GM18517 (cell line): Measurements from ENCODE around the gene CCL2.

ENCODE experiments used
- ATAC-seq: cut with Tn5 transposase; IDR thresholded peaks from one replicate; pipeline ENCODE4 v1.9.1; 2021; ENCODE audit warnings: mild to moderate bottlenecking, moderate library complexity; ENCODE audit not compliant: unreplicated experiment

The CCL2 gene

DNA sequence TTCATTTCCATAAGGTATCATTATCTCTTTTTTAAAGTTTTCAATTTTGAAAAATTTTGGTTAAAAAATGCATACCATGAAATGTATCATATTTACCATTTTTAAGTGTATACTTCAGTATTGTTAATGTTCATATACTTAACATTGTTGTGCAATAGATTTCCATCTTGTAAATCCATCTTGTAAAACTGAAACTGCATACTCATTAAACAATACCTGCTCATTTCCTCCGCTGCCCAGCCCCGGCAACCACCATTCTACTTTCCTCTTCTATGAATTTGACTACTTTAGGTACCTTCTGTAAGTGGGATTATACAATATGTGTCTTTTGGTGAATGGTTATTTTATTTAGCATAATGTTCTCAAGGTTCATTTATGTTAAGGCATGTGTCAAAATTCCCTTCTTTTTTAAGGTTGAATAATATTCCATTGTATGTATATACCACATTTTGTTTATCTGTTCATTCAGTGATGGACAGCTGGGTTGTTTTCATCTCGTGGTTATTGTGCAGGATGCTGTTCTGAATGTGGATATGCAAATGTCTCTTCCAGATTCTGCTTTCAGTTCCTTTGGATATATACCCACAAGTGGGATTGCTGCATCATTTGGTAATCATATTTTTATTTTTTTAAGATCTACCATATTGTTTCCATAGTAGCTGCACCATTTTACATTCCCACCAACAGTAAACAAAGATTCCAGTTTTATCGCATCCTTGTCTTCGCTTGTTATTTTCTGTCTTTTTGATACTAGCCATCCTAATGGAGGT, 6.7 kb downstream of the CCL2 start:
- no peak for ATAC-seq

DNA sequence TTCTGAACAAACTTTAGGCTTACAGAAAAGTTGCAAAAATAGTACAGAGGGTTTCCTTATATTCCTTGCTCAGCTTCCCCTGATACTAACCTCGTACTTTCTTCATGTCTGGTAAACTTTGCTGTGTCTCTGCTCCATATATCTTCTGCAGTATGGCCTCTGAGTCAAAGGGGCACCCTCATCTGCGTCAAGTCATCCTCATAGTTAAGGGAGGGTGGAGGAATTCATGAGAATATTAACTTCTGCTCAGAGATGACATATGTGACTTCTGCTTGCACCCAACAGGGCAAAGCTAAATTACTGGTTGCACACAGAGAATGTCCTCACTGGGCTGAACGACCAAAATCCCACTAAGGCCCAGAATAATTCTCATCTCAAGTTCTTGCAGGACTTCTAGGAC, 10.6 kb downstream of the CCL2 start:
- no peak for ATAC-seq

DNA sequence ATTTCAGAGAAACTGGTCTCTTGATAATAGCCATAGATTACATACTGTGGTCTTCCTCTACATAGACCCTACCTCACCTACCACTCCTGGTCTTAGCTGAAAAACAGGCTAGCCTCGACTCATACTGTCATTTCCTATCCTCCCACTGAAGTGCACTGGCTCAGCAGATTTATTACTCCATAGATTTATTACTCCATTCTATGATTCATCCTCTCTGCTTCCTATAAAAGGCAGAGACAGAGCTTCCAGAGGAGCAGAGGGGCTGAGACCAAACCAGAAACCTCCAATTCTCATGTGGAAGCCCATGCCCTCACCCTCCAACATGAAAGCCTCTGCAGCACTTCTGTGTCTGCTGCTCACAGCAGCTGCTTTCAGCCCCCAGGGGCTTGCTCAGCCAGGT, 14.9 kb downstream of the CCL2 start, which contains the start of gene CCL7:
Gene CCL7, plus strand, starts transcription at position 253 of the 400 bp plus-strand sequence. Its CDS starts 70 bp downstream, at position 323.
- ATAC-seq = no peak

DNA sequence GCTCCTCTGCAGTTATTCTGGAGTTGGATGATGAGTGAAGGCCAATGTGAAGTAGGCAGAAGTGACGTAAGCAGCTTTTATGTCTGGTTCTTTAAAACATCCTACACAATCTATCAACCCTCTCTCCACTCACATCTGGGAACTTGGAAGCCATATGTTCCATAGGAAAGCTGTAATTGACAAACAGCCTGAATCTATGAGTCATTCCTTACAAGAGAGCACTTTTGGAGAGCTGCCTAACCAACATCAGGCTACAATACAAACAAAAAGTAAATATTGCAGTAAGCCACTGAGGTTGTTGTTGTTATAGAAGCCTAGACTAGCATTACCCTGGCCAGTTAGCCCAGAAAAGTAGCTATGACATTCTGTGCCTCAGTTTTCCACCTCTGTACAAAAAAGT, 20.8 kb downstream of the CCL2 start:
- ATAC-seq = no peak

DNA sequence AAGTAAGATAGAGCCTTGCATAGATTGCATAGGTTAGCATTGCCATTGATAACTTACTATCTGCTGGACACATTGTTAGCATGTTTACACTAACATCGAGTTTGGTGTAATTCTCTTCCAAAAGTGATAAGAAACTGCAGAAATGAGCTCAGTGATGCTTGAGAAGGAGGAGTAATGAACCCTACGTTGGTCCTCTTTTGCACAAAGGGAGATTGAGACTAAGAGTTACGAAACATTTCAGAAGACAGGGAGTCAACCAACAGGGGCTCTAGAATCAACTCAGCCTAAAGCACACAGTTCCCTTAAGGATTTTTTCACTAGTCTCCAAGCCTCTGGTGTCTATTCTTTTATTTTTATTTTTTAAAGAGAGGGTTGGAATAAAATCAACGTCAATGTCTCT, 21.7 kb downstream of the CCL2 start:
- ATAC-seq = no peak

DNA sequence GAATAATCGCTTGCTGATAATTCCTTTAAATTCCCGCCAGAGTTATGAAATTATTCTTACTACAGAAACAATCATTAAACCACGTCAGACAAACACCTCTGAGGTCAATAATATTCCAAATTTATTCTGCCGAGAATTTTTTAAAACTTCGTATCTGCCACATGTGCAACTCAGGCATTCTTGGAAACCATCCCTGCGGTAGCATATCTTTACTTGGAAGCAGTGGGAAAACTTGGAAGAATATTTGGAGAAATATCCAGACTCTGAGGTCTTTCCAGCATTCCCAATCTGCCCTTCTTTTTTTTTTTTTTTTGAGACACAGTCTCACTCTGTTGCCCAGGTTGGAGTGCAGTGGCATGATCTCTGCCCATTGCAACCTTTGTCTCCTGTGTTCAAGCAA, 28.5 kb downstream of the CCL2 start:
- ATAC-seq = no peak

DNA sequence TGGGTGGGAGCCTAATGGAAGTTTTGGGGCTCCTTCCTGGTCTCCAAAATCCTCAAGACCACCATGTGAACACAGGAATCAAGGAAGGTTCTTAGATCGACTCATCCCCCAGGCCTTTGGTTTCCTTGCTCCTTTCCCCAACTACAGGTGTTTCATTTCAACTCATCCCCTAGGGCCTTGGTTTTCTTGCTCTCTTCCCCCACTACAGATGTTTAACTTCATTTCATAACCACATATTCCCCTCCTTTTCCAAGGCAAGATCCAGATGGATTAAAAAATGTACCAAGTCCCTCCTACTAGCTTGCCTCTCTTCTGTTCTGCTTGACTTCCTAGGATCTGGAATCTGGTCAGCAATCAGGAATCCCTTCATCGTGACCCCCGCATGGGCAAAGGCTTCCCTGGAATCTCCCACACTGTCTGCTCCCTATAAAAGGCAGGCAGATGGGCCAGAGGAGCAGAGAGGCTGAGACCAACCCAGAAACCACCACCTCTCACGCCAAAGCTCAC, 30.3 kb downstream of the CCL2 start, which contains the start of gene CCL11:
Gene CCL11, plus strand, starts transcription at position 457 of the 507 bp plus-strand sequence. CDS start 67 bp downstream, outside the sequence.
- no peak for ATAC-seq

DNA sequence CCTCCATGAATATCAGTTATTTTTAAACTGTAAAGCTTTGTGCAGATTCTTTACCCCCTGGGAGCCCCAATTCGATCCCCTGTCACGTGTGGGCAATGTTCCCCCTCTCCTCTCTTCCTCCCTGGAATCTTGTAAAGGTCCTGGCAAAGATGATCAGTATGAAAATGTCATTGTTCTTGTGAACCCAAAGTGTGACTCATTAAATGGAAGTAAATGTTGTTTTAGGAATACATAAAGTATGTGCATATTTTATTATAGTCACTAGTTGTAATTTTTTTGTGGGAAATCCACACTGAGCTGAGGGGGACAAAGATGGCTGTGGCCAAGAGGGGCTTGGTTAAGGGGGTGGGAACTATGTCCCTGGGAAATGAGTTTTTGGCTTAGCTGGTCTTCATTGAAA, 32.8 kb downstream of the CCL2 start:
- ATAC-seq = no peak

DNA sequence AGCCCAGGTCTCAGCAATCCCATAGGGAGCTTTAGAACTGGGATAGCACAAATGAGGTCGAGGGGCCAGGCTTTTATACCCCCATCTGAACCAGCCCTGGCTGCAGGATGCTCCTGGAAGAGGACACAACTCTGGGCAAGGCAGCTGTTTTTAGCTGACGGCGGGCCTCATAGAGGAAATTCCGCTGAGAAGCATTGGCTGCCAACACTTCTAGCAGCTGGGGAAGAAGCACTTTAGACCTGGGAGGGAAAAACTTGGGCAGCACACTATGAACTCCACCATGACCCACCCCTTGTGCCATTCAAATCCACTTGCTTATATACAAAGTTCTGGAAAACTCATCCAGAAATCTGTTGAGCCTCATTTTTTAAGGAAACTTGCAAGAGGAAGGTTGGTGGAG, 35.5 kb downstream of the CCL2 start:
- no peak for ATAC-seq

DNA sequence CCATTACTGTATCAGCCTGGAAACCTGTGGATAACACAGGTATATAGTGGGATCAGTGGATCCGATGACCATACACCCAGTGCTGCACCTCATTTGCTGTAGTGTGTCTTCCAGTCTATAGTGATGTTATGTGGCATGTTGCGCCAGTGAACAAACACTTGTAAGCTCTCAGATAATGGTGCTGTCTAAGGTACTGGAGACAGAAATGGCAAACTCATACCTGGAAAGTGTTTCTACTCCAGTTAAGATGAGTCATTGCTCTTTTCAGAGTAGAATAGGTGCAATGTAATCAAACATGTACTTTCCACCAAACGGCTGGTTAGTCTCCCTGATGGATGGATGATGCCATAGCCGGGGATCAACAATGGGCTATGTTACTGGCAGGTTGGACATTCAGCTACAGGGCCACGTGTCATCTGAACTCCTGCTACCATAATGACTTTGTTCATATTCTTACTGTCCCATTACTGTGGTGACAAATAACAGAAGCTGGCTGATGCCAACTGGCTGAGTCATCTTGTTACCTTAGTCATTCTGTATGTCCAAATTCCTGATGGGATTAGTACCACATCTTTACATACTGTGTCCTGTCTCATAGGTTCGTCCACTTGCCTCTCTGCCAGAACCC, 36.8 kb downstream of the CCL2 start:
- no peak for ATAC-seq

DNA sequence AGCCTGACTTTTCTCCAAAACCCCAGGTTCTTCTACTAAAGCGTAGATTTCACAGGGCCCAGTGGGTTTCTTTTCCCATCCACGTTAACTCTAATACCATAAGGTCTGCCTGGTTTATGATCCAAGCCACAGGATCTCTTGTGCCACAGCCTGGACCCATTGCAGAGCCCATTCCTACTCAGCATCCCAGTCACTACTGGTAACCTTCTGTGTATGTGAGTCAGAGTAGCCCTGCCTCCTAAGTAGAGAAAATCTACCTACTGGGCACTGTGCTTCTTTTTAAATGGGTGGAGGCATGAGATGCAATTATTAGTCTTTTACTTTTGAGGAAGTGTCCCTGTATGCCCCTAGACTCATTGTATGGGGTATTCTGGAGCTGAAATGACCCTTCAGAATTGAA, 43.9 kb downstream of the CCL2 start:
- ATAC-seq = no peak

DNA sequence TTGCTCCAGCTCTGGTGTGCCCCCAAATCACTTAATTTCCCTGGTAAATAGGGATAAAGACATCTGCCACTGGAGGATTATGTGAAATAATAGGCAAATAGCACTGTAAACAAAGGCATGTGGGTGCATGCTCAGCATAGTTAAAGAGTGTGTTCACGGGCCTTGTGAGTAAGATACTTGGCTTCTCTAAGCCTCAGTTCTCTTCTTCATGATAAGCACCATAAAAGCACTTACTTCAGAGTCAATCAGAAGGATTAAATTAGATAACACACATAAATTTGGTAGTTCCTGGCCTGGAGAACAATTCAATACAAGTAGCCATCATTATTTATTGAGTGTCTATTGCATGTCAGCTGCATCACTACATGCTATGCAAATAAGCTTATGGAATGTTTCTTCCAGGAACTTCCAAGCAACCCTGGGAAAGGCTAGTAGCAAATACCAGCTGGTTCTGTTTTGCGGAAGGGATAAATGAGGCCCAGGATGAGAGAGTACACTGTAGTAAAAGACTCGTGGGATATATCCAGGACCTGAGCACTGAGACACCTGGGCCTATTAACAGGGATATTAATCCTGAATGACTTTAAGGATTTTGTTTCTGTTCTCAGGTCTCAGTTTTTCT, 45.0 kb downstream of the CCL2 start:
- no peak for ATAC-seq

DNA sequence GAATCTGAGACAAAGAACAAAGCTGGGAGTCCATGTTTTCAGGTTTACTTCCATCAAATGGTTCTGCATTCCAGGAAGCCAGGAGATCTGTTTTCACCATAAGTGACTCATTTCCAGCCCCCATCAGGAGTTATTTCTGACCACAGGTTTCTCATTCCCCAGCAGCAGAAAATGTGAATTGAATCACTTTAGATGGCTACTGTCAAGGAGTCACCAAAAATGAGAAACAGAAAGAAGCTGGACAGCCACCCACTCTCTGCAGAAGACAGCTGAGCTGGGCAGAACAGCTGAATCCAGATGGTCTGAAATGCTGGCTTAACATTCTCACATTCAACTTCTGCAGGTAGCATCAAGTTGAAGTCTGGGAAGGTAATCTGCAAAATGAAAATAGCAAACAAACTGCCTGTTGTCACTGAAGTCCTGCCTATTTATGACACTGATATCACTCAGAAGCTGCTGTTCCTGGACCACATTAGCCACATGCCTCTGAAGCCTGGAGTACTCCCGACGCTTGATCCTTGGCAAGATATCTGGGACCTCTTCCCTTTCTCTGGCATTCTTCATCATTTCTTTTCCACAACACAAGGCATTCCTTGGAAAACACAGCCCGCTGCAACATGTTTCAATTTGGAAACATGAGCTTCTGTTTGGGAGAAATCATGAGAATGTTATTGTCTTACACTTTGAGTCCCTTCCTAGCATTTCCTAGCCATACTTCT, 45.7 kb downstream of the CCL2 start:
- no peak for ATAC-seq

DNA sequence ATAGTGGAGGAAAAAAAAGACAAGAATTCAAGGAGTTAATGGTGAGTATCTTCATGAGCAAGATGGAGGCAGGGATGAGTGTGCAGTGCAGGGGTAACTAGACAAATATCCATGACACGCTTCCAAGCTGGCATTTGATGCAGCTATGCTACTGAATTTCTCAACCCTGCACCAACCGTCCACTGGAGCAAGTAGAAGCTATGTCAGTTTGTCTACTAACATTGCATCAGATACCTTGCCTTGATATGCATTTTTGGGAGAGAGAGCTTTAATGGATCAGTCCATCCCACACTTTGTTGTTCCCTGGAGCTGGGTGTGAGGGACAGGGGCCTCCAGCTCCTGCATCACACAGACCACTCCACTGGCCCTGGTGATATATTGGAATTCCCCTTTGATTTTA, 46.9 kb downstream of the CCL2 start:
- no peak for ATAC-seq

DNA sequence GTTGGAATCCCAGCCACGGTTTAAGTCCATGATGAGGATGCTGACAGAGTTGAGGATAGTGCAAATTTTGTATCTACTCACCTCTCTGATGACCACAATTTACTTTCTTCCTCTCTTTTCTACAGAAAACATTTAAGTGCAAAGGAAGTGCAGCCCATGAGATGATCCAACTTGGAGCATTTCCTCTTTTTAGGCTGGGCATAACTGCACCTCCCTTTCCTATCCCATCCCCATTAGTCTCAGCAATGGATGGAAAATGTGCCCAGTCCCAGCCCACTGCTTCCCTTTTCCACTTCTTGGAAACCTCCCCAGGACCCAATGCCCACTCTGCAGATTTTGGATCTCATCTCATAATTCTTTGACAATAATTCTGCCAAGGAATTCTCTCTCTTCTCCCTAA, 47.6 kb downstream of the CCL2 start:
- ATAC-seq = no peak

DNA sequence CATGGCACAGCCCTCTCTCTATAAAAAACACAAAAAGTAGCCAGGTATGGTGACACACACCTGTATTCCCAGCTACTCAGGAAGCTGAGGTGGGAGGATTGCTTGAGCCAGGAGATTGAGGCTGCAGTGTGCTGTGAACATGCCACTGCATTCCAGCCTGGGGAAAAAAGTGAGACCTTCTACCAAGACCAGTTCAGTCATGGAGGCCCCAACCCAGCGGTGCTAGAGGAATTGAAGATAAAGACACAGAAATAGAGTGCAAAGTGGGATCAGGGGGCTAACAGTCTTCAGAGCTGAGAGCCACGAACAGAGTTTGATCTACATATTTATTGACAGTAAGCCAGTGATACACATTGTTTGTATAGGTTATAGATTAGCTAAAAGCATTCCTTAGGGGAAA, 48.5 kb downstream of the CCL2 start:
- no peak for ATAC-seq

DNA sequence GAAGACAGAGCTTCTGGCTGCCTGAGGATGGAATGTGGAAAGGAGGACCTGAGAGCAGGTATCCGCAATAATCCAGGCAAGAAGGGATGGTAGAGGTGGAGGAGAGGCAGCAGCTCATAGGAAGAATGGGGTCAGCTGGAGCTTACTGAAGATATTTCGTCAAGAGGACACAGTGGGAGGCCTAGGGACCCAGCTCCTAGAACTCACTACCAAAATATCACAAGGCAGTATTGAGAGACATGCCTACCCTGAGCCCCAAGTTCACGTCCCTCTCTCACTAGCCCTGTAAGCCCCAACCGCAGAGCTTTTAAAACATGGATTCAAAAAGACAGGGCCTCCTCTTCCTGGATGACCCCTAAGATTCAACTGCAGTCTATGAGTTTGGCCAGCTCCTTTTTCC, 50.0 kb downstream of the CCL2 start:
- no peak for ATAC-seq

DNA sequence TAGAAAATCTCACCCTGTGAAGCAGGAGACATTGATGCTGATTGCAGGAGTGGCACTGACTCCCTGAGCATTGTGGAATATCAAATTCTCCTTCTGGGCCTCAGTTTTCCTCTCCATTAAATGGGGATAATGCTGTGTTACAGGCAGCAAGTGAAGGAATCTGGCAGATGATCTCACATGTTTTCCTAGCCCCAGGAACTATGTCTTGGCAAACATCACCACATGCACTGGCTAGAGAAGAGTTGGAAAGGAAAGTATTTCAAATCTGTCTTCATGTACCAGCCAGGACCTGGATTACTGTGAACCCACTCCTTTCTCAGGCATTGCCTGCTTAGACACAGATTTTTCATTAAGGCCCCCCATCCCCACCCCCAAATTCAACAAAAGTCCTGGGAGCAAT, 50.5 kb downstream of the CCL2 start:
- ATAC-seq = no peak

DNA sequence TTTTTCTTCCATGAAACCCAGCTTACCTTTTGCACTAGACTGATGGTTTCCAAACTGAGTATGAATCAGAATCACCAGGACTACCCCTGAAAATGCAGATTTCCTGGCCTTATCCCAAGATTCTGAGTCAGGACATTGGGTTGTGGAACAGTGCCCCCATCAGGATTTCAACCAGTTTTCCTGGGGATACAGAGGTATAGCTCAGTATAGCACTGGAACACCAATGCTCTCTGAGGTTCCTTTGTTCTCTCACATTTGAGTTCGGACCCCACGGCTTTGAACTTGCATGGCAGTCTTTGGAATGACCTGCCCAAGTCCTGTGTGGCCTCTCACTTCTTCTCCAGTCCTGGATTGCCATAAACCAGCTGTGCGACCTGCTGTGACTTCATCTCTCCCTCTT, 51.4 kb downstream of the CCL2 start:
- ATAC-seq = no peak
